Measurements from ENCODE around the gene SDC3.
"Not testable (repeated sequence)": the region's sequence is repeated elsewhere in the genome, so short reads cannot be mapped to it uniquely, and the experiment has no call there.

SDC3 gene

DNA sequence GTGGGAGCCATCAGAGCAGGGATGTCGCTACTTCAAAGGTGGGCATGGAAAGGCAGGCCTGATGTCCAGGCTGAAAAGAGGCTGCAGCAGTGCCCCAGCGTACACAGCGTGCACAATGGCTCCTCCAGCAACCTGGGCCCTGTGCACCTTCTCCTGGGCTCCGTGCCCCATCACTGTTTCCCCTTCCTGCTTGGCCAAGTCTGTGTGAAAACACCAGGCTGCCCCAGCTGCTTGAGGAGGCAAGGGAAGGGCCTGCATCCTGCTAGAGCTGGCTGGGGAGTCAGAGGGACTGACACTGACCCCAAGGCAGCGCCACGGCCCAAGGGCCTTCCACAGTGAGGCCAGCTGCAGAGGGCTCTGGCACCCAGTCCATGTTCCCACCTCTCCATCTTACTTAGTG lies 33.4 kb downstream of the SDC3 start:
- no peak for DNase-seq

GRCh38 chr1:30874176-30874575 lies 34.4 kb downstream of the SDC3 start:
- no peak for DNase-seq

DNA sequence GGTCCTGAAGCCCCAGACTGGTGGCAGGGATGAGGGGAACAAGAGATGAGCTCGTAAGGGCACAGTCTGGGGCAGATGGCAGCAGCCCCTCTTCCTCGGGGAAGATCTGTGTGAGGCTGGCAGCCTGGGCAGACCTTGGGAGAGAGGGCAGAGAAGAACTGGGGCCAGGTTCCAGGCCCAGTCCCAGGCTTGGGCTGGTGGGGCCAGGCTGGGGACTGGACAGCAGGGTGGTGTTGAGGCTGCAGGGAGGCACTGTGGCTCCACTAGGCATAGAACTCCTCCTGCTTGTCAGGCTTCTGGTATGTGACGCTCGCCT lies 35.7 kb downstream of the SDC3 start:
- DNase-seq = no peak

GRCh38 chr1:30872033-30872947 lies 36.3 kb downstream of the SDC3 start:
- DNase-seq = no peak

DNA sequence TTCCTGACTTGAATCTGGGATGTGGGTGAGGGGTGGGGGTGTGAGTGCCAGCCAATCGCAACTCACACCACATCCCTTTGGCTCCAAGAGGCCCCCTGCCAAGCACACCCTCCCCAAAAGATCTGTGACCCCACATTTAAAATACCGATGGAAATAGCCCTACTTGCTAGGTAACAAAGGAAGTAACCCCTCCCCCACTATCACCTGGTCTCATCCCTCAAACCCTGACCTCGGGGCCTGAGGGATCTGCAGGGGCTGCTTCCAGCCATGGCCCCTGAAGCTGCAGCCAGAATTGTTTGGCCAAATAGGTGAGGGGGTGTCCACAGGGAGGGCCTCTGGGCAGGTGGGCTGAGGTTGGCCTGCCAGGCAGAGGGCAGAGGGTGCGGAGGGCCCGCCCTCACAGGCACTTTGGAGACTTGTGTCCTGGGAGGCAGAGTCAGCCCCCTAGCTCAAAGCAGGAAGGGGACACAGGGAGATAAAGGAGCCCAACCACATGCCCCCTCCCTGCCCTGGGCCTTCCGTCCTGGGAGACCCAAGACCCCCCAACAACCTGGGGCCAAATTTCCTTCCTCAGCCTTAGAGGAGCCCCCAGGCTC lies 37.2 kb downstream of the SDC3 start:
- no peak for DNase-seq

- DNase-seq = no peak
Observed at GRCh38 chr1:30870656-30871055, 37.9 kb downstream of the SDC3 start.

GRCh38 chr1:30870035-30870434 lies 38.5 kb downstream of the SDC3 start:
- no peak for DNase-seq

DNA sequence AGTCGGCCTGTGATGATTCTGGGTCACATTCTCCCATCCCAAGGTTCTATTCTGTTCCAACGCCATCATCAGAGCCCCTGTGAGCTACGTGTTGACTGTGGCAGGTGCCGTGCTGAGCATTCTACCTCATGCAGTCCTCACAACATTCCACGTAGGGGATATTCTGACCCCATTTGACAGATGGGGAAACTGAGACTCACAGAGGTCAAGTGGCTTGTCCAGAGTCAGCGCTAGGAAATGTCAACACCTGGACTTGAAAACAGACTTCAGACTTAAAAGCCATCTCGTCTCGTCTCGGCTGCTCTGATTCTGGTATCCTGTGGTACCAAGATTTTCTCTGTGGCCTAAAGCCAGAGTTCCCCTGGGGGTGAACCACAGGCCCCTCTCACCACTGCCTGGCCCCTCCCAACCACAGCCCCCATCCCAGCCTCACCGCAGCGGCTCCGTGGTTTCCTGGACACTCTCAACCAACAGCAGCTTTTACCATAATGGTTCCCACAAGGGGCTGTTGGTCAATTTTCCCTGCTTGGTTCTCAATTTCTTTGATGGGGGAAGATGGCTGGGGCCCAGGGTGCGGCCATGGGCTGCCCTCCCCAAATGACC lies 39.6 kb downstream of the SDC3 start:
- DNase-seq = no peak

GRCh38 chr1:30868057-30868456 lies 40.5 kb downstream of the SDC3 start:
- DNase-seq = not testable (repeated sequence)

DNA sequence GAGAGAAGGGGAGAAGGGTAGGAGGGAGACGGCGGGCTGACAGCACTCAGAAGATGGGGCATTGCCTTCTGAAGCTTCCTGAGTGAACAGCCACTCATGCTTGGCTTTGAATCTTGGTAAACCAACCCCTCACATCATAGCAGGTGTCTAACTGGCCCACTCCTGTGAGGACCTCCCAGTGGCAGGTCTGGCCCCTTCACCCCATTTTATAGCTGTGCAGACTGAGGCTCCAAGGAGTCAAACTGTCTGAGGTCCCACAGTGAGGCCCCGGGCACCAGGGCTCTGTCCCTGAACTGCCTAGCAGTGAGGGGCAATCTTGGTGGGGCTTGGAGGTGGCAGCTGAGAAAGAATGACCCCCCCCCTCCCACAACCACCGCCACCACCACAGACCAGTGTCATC lies 41.0 kb downstream of the SDC3 start:
- no peak for DNase-seq

DNA sequence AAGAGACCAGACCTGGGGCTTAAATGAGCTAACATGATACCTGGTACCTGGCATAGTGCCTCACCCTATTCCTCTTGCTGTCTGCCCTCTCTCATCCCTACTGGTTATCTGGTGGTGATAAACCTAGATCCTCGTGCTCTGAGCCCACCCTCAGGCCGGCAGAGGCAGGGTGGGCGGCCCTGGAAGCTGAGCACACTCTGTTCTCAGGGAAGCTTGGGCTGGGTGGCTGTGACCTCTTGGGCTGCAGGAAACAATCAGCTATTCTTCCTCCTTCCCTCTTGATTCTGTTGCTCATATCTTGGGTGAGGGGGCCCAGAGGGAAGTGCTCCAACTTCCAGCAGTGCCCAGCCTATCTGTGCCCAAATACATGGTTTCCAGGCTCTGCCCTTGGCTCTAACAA lies 42.0 kb downstream of the SDC3 start:
- DNase-seq = no peak

DNA sequence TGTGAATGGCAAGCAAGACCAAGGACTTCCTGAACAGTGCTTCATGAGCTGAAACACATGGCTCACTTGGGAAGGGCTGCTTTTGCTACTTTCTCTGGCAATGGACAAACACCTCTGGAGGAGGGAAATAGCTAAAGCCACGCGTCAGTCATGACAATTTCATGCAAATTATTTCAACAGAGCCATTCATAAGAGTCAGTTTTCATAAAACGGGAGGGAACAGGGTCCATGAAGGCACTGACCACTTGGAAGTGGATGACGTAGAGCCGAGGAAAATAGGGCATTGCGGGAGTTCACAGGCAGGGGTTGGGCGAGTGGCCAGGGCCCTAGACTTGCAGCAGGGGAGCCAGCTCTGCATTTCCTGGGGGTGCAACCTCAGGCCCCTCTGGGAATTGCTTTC lies 43.9 kb downstream of the SDC3 start:
- DNase-seq = no peak

- no peak for DNase-seq
Observed at GRCh38 chr1:30863858-30864604, 44.5 kb downstream of the SDC3 start.

- no peak for DNase-seq
Observed at GRCh38 chr1:30860320-30860652, 48.3 kb downstream of the SDC3 start.

DNA sequence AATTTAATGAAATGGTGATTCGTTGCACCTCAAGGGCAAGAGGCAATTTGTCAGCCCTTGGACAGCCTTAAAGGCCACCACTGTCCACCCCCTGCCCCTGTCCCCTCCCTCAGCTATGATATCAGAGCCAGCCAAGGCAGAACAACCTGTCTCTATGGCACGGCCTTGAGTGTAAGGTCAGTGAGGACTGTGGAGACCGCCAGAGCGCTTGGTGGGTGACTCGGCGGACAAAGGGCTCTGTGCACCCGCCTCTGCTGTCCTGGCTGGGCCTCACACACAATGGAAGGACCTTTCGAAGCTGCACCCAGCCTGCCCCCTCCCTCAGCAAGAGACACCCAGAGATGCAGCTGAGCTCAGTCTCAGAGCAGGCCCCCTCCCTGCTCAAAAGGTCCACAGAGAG lies 50.6 kb downstream of the SDC3 start:
- DNase-seq = no peak

GRCh38 chr1:30857062-30857461 lies 51.5 kb downstream of the SDC3 start:
- no peak for DNase-seq

DNA sequence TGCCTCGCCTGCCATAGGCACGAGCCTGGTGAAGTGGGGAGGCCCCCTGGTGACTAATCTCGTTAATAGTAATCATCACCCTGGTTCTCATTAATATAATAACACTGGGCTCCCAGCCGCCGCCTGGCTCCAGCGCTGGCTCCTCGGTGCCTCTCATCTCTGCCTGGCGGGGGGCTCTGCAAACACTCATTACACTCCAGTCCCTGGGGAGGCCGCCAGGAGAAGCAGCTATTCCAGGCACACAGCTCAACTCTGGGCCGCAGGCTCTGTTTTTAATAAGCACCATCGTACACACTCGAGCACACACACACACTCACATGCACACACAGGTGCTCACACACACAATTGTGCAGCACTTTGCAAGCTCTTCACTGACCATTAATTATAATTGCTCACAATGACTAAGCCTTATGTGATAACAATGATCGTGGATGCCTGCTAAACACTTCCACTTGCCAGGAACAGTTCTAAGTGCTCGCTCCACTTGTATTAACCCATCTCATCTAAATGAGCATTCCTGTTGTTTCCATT lies 52.2 kb downstream of the SDC3 start:
- peak; percentile 91 for DNase-seq

GRCh38 chr1:30855686-30856259 lies 52.8 kb downstream of the SDC3 start:
- no peak for DNase-seq

DNA sequence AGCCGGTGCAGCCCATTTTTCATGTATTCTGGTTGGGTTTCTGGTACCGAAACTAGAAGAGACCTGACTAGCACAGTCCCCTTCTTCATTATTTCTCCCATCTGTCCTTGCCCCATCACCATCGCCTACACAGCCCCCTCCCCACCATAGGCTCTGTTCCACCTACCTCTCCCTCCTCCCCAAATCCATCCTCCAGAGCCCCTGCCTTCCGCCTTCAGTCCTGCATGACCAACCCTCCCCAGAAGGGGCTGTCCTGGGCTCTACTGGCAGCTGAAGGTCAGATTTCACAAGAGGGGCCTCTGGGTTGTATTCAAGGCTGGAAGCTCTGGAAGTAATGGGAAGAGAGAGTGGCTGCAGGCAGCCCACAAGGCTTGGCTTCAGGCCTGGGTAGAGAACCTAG lies 55.2 kb downstream of the SDC3 start:
- DNase-seq = no peak

DNA sequence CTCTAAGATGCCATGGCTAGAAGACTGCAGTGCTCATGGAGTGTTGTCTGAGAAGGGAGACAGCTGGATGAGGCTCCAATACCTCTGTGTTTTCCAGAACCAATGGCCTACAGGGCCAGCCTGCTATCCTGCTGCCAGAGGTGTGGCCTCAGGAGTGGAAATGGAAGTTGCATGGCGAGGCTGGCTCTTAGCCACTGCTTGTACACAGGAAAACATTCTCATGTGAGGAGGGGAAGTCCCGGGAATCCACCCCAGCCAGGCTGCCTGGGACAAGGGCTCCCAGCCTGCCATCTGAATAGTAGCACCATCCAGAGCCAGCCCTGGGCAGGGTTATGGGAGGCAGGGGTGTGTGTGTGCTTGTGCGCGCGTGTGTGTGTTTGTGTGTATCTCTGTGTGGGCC lies 56.5 kb downstream of the SDC3 start:
- DNase-seq = no peak

DNA sequence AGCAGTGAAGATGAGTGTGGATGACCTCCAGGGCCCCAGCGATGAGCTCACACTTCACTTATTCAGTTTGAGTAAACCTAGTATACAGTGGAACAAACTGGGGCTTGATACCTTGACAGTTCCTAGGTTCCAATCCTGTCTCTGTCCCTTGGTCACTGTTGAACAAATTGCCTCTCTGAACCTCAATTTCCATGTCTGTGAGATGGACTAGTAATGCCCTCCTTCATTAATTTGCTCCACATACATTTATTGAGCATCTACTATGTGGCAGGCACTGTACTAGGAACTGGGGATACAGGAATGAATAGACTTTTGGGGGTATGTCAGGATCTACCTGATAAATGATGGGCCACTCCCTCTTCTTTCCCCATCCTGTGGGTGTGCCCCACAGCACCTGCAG lies 57.3 kb downstream of the SDC3 start:
- no peak for DNase-seq

- DNase-seq = no peak
Observed at GRCh38 chr1:30850607-30851006, 58.0 kb downstream of the SDC3 start.

- no peak for DNase-seq
Observed at GRCh38 chr1:30848130-30848529, 60.4 kb downstream of the SDC3 start.
